GM23338 (cell line): ENCODE results near the gene GALNT9. TPM values are rescaled to one million over a fixed set of nuclear protein-coding genes. Genes with fewer than 3 reads are reported as not detected.

Experiments used
- ATAC-seq: fragments of 200-7000 bp; cut with Tn5 transposase; 3 replicates; pipeline ENCODE4 v1.9.1; 2020
- DNase-seq: peaks from one replicate; pipeline ENCODE4 v3.0.0-alpha.2; 2015; ENCODE audit warnings: low spot score
- H2AFZ ChIP-seq: fragments of 200-600 bp; sonication (generic); 2 replicates; pipeline ENCODE4 v1.8.0; 2016; ENCODE audit warnings: antibody characterized with exemption, mild to moderate bottlenecking, moderate library complexity
- H3F3A ChIP-seq: fragments of 200-600 bp; sonication (generic); replicated peaks from 2 replicates; pipeline ENCODE4 v1.8.0; 2017; ENCODE audit warnings: antibody characterized with exemption, mixed run types, low read depth
- H3K27ac ChIP-seq: fragments of 200-600 bp; sonication (generic); 2 replicates; pipeline ENCODE4 v1.6.1; 2016; ENCODE audit warnings: low read depth
- H3K27me3 ChIP-seq: fragments of 200-600 bp; sonication (generic); 2 replicates; pipeline ENCODE4 v1.8.0; 2016; ENCODE audit warnings: mild to moderate bottlenecking, mixed run types, moderate library complexity; ENCODE audit not compliant: insufficient read depth
- H3K36me3 ChIP-seq: fragments of 200-600 bp; sonication (generic); 2 replicates; pipeline ENCODE4 v1.8.0; 2016; ENCODE audit warnings: mild to moderate bottlenecking; ENCODE audit not compliant: insufficient read depth
- H3K4me1 ChIP-seq: fragments of 200-600 bp; sonication (generic); 2 replicates; pipeline ENCODE4 v1.8.0; 2016; ENCODE audit warnings: mild to moderate bottlenecking, moderate library complexity; ENCODE audit not compliant: insufficient read depth
- H3K4me2 ChIP-seq: fragments of 200-600 bp; sonication (generic); 2 replicates; pipeline ENCODE4 v1.7.1; 2017; ENCODE audit warnings: mixed run types
- H3K4me3 ChIP-seq: fragments of 200-600 bp; sonication (generic); 2 replicates; pipeline ENCODE4 v1.6.1; 2016; ENCODE audit warnings: mixed run types
- H3K79me2 ChIP-seq: fragments of 200-600 bp; sonication (generic); replicated peaks from 2 replicates; pipeline ENCODE4 v1.8.0; 2017; ENCODE audit warnings: mild to moderate bottlenecking; ENCODE audit not compliant: insufficient read depth
- H3K9me2 ChIP-seq: fragments of 200-600 bp; sonication (generic); 2 replicates; pipeline ENCODE4 v1.8.0; 2017; ENCODE audit not compliant: insufficient read depth
- H4K20me1 ChIP-seq: fragments of 200-600 bp; sonication (generic); replicated peaks from 2 replicates; pipeline ENCODE4 v1.8.0; 2017; ENCODE audit warnings: mild to moderate bottlenecking; ENCODE audit not compliant: insufficient read depth
- H3K27ac Mint-ChIP-seq: 2 replicates; pipeline ENCODE4 v1.8.0; 2020; ENCODE audit warnings: inconsistent platforms, mild to moderate bottlenecking, moderate library complexity, mixed read lengths
- H3K27me3 Mint-ChIP-seq: 3 replicates; pipeline ENCODE4 v1.8.0; 2022; ENCODE audit warnings: low read depth, mild to moderate bottlenecking, moderate library complexity, mixed read lengths, inconsistent platforms; ENCODE audit not compliant: insufficient read depth, poor library complexity
- H3K36me3 Mint-ChIP-seq: 3 replicates; pipeline ENCODE4 v1.8.0; 2021; ENCODE audit warnings: low read depth, mild to moderate bottlenecking, inconsistent platforms, moderate library complexity, mixed read lengths
- H3K4me1 Mint-ChIP-seq: 3 replicates; pipeline ENCODE4 v1.8.0; 2020; ENCODE audit warnings: mild to moderate bottlenecking, inconsistent platforms, mixed read lengths
- H3K4me3 Mint-ChIP-seq: 3 replicates; pipeline ENCODE4 v1.8.0; 2021; ENCODE audit warnings: moderate library complexity, mild to moderate bottlenecking, inconsistent platforms, mixed read lengths
- H3K9me3 Mint-ChIP-seq: 3 replicates; pipeline ENCODE4 v1.8.0; 2020; ENCODE audit warnings: moderate library complexity, mild to moderate bottlenecking, inconsistent platforms, mixed read lengths
- EZH2 ChIP-seq: fragments of 200-600 bp; sonication (generic); IDR thresholded peaks from one replicate; pipeline ENCODE4 v1.8.0; 2017; ENCODE audit warnings: antibody characterized with exemption, mild to moderate bottlenecking, low read depth; ENCODE audit not compliant: unreplicated experiment
- NANOG ChIP-seq: IDR thresholded peaks from 2 replicates; pipeline ENCODE4 v1.6.1; 2016; ENCODE audit warnings: antibody characterized with exemption, borderline replicate concordance
- POLR2AphosphoS5 ChIP-seq: IDR thresholded peaks from 2 replicates; pipeline ENCODE4 v1.6.1; 2016; ENCODE audit warnings: antibody characterized with exemption, low read depth
- ZNF331 ChIP-seq: fragments of 250-450 bp; sonication (Bioruptor Pico); IDR thresholded peaks from 2 replicates; pipeline ENCODE4 v1.5.0; 2020; ENCODE audit warnings: low read depth, mild to moderate bottlenecking, moderate library complexity
- polyA plus RNA-seq: library from polyadenylated mRNA; unstranded; fragments of >200 nt; fragmentation: Nextera tagmentation; extraction: Ambion mirVana; gene quantifications from 2 replicates; pipeline ENCODE4 v1.2.1, GENCODE V29; 2016
- total RNA-seq: library from RNA; depleted of rRNA; stranded (reverse); fragments of >200 nt; shearing (Covaris generic); gene quantifications from 2 replicates; pipeline ENCODE4 v1.2.3, GENCODE V29; 2014
- TF ChIP-seq, protein P1 (sequence below): IDR thresholded peaks from 2 replicates; pipeline ENCODE4 v1.6.1; 2016; ENCODE audit warnings: antibody characterized with exemption
- TF ChIP-seq, protein P2 (sequence below), 2 experiments: fragments of 200-600 bp in 1 of 2; sonication (generic) in 1 of 2; conservative IDR thresholded peaks; 2 replicates each; pipeline versions ENCODE4 v1.5.1 to v1.6.1; 2016 to 2017; ENCODE audit warnings: antibody characterized with exemption in 2 of 2, low read depth in 2 of 2, mild to moderate bottlenecking in 2 of 2, moderate library complexity in 1 of 2
- TF ChIP-seq, protein P3 (sequence below): fragments of 250-450 bp; sonication (Bioruptor Pico); IDR thresholded peaks from 2 replicates; pipeline ENCODE4 v1.5.0; 2020; ENCODE audit warnings: mild to moderate bottlenecking, moderate library complexity
- TF ChIP-seq, protein P4 (sequence below): IDR thresholded peaks from one replicate; pipeline ENCODE4 v1.6.1; 2018; ENCODE audit warnings: antibody characterized with exemption; ENCODE audit not compliant: unreplicated experiment

GALNT9 gene
- total and polyA plus RNA-seq, 2 experiments from 2014 or later = 0.81 to 2.5 TPM

DNA sequence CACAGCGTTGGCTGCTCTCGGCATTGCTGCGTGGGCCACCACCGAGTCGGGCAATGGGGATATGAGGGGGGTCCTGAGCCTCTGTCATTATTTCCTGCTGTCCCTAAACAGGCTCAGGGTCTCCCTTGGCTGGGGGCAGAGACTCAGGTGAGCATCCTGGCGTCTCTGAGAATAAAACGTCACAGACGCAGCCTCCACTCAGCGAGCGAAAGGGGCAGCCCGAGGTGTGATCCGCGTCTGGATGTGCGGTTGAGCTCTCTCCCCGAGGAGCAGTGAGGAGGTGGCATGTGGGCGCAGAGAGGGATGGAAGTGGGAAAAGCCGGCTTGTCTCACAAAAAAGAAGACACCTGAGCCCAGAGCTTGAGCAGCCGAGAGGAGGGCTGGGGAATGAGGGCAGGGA is 62.6 kb downstream of the GALNT9 start:
- TF ChIP-seq, protein P1, sequence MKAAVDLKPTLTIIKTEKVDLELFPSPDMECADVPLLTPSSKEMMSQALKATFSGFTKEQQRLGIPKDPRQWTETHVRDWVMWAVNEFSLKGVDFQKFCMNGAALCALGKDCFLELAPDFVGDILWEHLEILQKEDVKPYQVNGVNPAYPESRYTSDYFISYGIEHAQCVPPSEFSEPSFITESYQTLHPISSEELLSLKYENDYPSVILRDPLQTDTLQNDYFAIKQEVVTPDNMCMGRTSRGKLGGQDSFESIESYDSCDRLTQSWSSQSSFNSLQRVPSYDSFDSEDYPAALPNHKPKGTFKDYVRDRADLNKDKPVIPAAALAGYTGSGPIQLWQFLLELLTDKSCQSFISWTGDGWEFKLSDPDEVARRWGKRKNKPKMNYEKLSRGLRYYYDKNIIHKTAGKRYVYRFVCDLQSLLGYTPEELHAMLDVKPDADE = no peak
- TF ChIP-seq EZH2 (no peak), ZNF331 (CRISPR knock-in tag) (no peak), POLR2AphosphoS5 (no peak), NANOG (no peak)
- TF ChIP-seq, protein P2, sequence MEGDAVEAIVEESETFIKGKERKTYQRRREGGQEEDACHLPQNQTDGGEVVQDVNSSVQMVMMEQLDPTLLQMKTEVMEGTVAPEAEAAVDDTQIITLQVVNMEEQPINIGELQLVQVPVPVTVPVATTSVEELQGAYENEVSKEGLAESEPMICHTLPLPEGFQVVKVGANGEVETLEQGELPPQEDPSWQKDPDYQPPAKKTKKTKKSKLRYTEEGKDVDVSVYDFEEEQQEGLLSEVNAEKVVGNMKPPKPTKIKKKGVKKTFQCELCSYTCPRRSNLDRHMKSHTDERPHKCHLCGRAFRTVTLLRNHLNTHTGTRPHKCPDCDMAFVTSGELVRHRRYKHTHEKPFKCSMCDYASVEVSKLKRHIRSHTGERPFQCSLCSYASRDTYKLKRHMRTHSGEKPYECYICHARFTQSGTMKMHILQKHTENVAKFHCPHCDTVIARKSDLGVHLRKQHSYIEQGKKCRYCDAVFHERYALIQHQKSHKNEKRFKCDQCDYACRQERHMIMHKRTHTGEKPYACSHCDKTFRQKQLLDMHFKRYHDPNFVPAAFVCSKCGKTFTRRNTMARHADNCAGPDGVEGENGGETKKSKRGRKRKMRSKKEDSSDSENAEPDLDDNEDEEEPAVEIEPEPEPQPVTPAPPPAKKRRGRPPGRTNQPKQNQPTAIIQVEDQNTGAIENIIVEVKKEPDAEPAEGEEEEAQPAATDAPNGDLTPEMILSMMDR (conservative IDR thresholded peaks at IDR 0.05; ENCODE audit: low read depth in 2 of 2) = no peak
- TF ChIP-seq, protein P3, sequence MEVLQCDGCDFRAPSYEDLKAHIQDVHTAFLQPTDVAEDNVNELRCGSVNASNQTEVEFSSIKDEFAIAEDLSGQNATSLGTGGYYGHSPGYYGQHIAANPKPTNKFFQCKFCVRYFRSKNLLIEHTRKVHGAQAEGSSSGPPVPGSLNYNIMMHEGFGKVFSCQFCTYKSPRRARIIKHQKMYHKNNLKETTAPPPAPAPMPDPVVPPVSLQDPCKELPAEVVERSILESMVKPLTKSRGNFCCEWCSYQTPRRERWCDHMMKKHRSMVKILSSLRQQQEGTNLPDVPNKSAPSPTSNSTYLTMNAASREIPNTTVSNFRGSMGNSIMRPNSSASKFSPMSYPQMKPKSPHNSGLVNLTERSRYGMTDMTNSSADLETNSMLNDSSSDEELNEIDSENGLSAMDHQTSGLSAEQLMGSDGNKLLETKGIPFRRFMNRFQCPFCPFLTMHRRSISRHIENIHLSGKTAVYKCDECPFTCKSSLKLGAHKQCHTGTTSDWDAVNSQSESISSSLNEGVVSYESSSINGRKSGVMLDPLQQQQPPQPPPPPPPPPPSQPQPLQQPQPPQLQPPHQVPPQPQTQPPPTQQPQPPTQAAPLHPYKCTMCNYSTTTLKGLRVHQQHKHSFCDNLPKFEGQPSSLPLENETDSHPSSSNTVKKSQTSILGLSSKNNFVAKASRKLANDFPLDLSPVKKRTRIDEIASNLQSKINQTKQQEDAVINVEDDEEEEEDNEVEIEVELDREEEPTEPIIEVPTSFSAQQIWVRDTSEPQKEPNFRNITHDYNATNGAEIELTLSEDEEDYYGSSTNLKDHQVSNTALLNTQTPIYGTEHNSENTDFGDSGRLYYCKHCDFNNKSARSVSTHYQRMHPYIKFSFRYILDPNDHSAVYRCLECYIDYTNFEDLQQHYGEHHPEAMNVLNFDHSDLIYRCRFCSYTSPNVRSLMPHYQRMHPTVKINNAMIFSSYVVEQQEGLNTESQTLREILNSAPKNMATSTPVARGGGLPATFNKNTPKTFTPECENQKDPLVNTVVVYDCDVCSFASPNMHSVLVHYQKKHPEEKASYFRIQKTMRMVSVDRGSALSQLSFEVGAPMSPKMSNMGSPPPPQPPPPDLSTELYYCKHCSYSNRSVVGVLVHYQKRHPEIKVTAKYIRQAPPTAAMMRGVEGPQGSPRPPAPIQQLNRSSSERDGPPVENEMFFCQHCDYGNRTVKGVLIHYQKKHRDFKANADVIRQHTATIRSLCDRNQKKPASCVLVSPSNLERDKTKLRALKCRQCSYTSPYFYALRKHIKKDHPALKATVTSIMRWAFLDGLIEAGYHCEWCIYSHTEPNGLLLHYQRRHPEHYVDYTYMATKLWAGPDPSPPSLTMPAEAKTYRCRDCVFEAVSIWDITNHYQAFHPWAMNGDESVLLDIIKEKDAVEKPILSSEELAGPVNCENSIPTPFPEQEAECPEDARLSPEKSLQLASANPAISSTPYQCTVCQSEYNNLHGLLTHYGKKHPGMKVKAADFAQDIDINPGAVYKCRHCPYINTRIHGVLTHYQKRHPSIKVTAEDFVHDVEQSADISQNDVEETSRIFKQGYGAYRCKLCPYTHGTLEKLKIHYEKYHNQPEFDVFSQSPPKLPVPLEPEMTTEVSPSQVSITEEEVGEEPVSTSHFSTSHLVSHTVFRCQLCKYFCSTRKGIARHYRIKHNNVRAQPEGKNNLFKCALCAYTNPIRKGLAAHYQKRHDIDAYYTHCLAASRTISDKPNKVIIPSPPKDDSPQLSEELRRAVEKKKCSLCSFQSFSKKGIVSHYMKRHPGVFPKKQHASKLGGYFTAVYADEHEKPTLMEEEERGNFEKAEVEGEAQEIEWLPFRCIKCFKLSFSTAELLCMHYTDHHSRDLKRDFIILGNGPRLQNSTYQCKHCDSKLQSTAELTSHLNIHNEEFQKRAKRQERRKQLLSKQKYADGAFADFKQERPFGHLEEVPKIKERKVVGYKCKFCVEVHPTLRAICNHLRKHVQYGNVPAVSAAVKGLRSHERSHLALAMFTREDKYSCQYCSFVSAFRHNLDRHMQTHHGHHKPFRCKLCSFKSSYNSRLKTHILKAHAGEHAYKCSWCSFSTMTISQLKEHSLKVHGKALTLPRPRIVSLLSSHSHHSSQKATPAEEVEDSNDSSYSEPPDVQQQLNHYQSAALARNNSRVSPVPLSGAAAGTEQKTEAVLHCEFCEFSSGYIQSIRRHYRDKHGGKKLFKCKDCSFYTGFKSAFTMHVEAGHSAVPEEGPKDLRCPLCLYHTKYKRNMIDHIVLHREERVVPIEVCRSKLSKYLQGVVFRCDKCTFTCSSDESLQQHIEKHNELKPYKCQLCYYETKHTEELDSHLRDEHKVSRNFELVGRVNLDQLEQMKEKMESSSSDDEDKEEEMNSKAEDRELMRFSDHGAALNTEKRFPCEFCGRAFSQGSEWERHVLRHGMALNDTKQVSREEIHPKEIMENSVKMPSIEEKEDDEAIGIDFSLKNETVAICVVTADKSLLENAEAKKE (CRISPR knock-in tag) = no peak
- TF ChIP-seq, protein P4, sequence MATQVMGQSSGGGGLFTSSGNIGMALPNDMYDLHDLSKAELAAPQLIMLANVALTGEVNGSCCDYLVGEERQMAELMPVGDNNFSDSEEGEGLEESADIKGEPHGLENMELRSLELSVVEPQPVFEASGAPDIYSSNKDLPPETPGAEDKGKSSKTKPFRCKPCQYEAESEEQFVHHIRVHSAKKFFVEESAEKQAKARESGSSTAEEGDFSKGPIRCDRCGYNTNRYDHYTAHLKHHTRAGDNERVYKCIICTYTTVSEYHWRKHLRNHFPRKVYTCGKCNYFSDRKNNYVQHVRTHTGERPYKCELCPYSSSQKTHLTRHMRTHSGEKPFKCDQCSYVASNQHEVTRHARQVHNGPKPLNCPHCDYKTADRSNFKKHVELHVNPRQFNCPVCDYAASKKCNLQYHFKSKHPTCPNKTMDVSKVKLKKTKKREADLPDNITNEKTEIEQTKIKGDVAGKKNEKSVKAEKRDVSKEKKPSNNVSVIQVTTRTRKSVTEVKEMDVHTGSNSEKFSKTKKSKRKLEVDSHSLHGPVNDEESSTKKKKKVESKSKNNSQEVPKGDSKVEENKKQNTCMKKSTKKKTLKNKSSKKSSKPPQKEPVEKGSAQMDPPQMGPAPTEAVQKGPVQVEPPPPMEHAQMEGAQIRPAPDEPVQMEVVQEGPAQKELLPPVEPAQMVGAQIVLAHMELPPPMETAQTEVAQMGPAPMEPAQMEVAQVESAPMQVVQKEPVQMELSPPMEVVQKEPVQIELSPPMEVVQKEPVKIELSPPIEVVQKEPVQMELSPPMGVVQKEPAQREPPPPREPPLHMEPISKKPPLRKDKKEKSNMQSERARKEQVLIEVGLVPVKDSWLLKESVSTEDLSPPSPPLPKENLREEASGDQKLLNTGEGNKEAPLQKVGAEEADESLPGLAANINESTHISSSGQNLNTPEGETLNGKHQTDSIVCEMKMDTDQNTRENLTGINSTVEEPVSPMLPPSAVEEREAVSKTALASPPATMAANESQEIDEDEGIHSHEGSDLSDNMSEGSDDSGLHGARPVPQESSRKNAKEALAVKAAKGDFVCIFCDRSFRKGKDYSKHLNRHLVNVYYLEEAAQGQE = no peak
- Histone ChIP-seq H3K27ac (no peak overlapping the region), H3K27me3 (no peaks in the 10 kb centered on the region), H2AFZ (no peak overlapping the region), H3K4me3 (no peak overlapping the region), H3K79me2 (no peaks in the 10 kb centered on the region), H4K20me1 (no peaks in the 10 kb centered on the region; the same call in 1 of the 2 replicates), H3K4me1 (no peaks in the 10 kb centered on the region), H3K9me2 (no peaks in the 10 kb centered on the region), H3F3A (no peaks in the 10 kb centered on the region), H3K36me3 (no peaks in the 10 kb centered on the region), H3K4me2 (no peak overlapping the region)
- DNase-seq = no peak
- no peak for ATAC-seq
- no peak overlapping the region for H3K27ac Mint-ChIP-seq
- no peaks in the 10 kb centered on the region; the same call in 2 of the 3 replicates for H3K9me3 Mint-ChIP-seq
- H3K4me3 Mint-ChIP-seq = no peak overlapping the region
- H3K4me1 Mint-ChIP-seq = no peaks in the 10 kb centered on the region
- H3K27me3 Mint-ChIP-seq = peaks cover 16% of the 10 kb centered on the region
- no peaks in the 10 kb centered on the region; the same call in 2 of the 3 replicates for H3K36me3 Mint-ChIP-seq
